Measurements from ENCODE around the gene TAF8. TPM values are rescaled to one million over a fixed set of nuclear protein-coding genes. Genes with fewer than 3 reads are reported as not detected.

The TAF8 gene
- total RNA-seq, 1 experiment from 2014 or later = 35.5 TPM

DNA sequence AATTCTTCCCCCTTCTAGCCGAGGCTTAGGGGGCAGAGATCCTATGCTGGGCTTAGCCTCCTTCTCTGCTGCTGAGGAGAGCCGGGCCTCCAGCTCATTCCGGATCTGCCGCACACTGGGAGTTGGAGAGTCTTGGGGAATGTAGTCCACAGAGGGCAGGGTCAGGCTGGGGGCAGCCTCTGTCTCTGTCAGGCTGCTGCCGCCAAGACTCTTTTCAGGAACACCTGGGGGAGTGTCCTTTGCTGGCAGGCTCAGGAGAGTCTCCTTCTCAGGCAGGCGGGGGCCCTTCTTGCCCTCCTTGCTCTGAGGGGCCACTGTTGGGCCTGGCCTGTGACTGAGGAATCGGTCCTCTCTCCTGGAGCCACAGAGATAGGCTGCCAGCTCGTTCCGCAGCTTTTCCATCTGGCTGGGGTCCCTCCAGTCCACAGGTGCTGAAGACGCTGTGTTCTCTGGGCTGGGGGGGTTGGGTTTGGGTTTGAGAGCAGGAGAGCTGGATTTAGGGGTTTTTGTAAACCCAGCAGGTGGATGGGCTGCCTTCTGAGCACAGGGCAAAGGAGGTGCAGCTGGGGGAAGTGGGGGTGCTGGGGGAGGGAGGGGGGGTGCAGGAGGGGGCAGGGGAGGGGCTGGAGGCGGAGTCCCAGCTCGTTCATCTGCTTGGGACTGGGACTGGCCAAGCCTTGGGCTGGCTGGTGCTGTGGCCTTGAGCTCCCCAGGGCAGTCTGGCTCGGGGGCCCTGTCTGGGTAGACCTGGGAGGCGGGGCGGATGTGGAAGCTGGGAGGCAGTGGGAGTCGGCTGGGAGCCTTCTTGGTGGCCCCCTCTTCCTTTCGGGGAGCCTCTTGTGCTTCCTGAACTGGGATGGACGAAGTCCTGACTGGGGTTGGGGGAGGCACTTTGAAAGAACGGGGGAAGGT lies 56.0 kb downstream of the TAF8 start:
- H3K36me3 ChIP-seq (ENCODE audit: control insufficient read depth, insufficient read depth, low read length) = no peaks in the 10 kb centered on the region
- in situ Hi-C loops (cut with HindIII; ENCODE audit: low pct_unique_long_range_greater_than_20kb, low sequenced_read_pairs) = no loop called here
- no peaks in the 10 kb centered on the region for H3K27me3 ChIP-seq (ENCODE audit: control insufficient read depth, insufficient read depth, low read length)
- BruUV-seq (replicated peaks) = no TSS peak
- H3K4me1 ChIP-seq (ENCODE audit: control insufficient read depth, insufficient read depth, low read length) = no peaks in the 10 kb centered on the region
- CTCF ChIA-PET = interaction anchor here (0.5 to 0.7 kb wide), 2 partner anchors 162 to 422 kb away, joined by 3 read pairs; no protein-coding TSS in a partner anchor
- H3K27ac ChIP-seq (ENCODE audit: low read length) = no peak overlapping the region
- POLR2A ChIA-PET = no interaction called here
- DNase-seq (ENCODE audit: low read depth, low spot score) (no peak), ATAC-seq (no peak; the same call in 1 of the 2 replicates)
- no peak overlapping the region for H3K4me3 ChIP-seq (ENCODE audit: low read depth in 2 of 2, low read length in 2 of 2)
- TF ChIP-seq TCF7L2 (IDR thresholded peaks at IDR 0.05; ENCODE audit: low read depth, low read length) (no peak), SIN3A (IDR thresholded peaks at IDR 0.05; ENCODE audit: borderline replicate concordance, insufficient read depth, low read depth, low read length) (no peak), POLR2AphosphoS5 (IDR thresholded peaks at IDR 0.05; ENCODE audit: low read depth, low read length) (no peak)
- TF ChIP-seq, protein P1, sequence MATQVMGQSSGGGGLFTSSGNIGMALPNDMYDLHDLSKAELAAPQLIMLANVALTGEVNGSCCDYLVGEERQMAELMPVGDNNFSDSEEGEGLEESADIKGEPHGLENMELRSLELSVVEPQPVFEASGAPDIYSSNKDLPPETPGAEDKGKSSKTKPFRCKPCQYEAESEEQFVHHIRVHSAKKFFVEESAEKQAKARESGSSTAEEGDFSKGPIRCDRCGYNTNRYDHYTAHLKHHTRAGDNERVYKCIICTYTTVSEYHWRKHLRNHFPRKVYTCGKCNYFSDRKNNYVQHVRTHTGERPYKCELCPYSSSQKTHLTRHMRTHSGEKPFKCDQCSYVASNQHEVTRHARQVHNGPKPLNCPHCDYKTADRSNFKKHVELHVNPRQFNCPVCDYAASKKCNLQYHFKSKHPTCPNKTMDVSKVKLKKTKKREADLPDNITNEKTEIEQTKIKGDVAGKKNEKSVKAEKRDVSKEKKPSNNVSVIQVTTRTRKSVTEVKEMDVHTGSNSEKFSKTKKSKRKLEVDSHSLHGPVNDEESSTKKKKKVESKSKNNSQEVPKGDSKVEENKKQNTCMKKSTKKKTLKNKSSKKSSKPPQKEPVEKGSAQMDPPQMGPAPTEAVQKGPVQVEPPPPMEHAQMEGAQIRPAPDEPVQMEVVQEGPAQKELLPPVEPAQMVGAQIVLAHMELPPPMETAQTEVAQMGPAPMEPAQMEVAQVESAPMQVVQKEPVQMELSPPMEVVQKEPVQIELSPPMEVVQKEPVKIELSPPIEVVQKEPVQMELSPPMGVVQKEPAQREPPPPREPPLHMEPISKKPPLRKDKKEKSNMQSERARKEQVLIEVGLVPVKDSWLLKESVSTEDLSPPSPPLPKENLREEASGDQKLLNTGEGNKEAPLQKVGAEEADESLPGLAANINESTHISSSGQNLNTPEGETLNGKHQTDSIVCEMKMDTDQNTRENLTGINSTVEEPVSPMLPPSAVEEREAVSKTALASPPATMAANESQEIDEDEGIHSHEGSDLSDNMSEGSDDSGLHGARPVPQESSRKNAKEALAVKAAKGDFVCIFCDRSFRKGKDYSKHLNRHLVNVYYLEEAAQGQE (IDR thresholded peaks at IDR 0.05; ENCODE audit: insufficient read depth in 1 of 2, low read depth in 2 of 2, low read length in 1 of 2) = no peak
- TF ChIP-seq, protein P2, sequence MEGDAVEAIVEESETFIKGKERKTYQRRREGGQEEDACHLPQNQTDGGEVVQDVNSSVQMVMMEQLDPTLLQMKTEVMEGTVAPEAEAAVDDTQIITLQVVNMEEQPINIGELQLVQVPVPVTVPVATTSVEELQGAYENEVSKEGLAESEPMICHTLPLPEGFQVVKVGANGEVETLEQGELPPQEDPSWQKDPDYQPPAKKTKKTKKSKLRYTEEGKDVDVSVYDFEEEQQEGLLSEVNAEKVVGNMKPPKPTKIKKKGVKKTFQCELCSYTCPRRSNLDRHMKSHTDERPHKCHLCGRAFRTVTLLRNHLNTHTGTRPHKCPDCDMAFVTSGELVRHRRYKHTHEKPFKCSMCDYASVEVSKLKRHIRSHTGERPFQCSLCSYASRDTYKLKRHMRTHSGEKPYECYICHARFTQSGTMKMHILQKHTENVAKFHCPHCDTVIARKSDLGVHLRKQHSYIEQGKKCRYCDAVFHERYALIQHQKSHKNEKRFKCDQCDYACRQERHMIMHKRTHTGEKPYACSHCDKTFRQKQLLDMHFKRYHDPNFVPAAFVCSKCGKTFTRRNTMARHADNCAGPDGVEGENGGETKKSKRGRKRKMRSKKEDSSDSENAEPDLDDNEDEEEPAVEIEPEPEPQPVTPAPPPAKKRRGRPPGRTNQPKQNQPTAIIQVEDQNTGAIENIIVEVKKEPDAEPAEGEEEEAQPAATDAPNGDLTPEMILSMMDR (IDR thresholded peaks at IDR 0.05) = no peak
- intact Hi-C loops (cut with micrococcal nuclease; ENCODE audit: unreplicated experiment) = no loop called here
- H3K9me3 ChIP-seq (ENCODE audit: control insufficient read depth, insufficient read depth, low read depth, low read length) = no peaks in the 10 kb centered on the region

GRCh38 chr6:42108071-42108470 lies 57.7 kb downstream of the TAF8 start:
- ATAC-seq = no peak
- ChIA-PET CTCF (no interaction called here), POLR2A (no interaction called here)
- no TSS peak for BruUV-seq (replicated peaks)
- Histone ChIP-seq H3K4me1 (ENCODE audit: control insufficient read depth, insufficient read depth, low read length) (no peaks in the 10 kb centered on the region), H3K4me3 (ENCODE audit: low read depth in 2 of 2, low read length in 2 of 2) (no peak overlapping the region), H3K36me3 (ENCODE audit: control insufficient read depth, insufficient read depth, low read length) (no peaks in the 10 kb centered on the region), H3K27ac (ENCODE audit: low read length) (no peak overlapping the region), H3K9me3 (ENCODE audit: control insufficient read depth, insufficient read depth, low read depth, low read length) (no peaks in the 10 kb centered on the region), H3K27me3 (ENCODE audit: control insufficient read depth, insufficient read depth, low read length) (no peaks in the 10 kb centered on the region)
- intact Hi-C loops (cut with micrococcal nuclease; ENCODE audit: unreplicated experiment) (no loop called here), in situ Hi-C loops (cut with HindIII; ENCODE audit: low pct_unique_long_range_greater_than_20kb, low sequenced_read_pairs) (no loop called here)
- DNase-seq (ENCODE audit: low read depth, low spot score) = no peak
- TF ChIP-seq, protein P2 (IDR thresholded peaks at IDR 0.05) = no peak
- TF ChIP-seq POLR2AphosphoS5 (IDR thresholded peaks at IDR 0.05; ENCODE audit: low read depth, low read length) (no peak), SIN3A (IDR thresholded peaks at IDR 0.05; ENCODE audit: borderline replicate concordance, insufficient read depth, low read depth, low read length) (no peak), TCF7L2 (IDR thresholded peaks at IDR 0.05; ENCODE audit: low read depth, low read length) (no peak)
- TF ChIP-seq, protein P1 (IDR thresholded peaks at IDR 0.05; ENCODE audit: insufficient read depth in 1 of 2, low read depth in 2 of 2, low read length in 1 of 2) = no peak

All from Panc1 (cell line).